ENCODE measurements around the gene CCDC3.

- TF ChIP-seq CTCF (IDR thresholded peaks at IDR 0.05) = no peak
- TF ChIP-seq POLR2A (IDR thresholded peaks at IDR 0.05) = no peak
- no peak for TF ChIP-seq POLR2AphosphoS5 (IDR thresholded peaks at IDR 0.05; ENCODE audit: insufficient read depth in 1 of 2, low read depth in 1 of 2)
Observed at GRCh38 chr10:13048762-13049161, 47.2 kb upstream of the CCDC3 start.
